ENCODE results near the gene MED13L.

DNA sequence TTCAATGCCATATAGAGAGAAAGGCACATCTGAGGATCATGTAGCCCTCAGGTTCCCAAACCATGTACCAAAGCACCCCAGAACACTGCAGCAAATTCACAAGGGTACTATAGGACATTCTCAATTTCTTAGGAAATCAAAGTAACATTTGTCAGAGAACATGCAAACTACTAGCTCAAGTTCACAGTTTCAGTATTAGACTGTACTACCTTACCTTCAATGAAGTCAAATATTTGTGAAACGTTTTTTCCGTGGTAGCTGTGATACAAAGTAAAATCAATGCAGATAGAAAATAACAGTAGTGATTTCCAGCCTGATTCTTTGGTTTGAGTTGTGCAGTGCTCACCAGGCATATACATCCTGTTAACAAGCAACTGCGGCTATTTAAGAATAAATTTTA, 197.1 kb downstream of the MED13L start:
- TF ChIP-seq EP300 (IDR thresholded peaks at IDR 0.05; ENCODE audit: low read depth) = no peak
- TF ChIP-seq, protein P1, sequence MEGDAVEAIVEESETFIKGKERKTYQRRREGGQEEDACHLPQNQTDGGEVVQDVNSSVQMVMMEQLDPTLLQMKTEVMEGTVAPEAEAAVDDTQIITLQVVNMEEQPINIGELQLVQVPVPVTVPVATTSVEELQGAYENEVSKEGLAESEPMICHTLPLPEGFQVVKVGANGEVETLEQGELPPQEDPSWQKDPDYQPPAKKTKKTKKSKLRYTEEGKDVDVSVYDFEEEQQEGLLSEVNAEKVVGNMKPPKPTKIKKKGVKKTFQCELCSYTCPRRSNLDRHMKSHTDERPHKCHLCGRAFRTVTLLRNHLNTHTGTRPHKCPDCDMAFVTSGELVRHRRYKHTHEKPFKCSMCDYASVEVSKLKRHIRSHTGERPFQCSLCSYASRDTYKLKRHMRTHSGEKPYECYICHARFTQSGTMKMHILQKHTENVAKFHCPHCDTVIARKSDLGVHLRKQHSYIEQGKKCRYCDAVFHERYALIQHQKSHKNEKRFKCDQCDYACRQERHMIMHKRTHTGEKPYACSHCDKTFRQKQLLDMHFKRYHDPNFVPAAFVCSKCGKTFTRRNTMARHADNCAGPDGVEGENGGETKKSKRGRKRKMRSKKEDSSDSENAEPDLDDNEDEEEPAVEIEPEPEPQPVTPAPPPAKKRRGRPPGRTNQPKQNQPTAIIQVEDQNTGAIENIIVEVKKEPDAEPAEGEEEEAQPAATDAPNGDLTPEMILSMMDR (IDR thresholded peaks at IDR 0.05) = no peak
- TF ChIP-seq POLR2A (IDR thresholded peaks at IDR 0.05) = no peak

All from transverse colon (tissue), 3 donors.